Measurements from ENCODE around the gene HECW1. TPM values are rescaled to one million over a fixed set of nuclear protein-coding genes. Genes with fewer than 3 reads are reported as not detected.

The HECW1 gene
- total RNA-seq, 3 donors from 2014 or later (not counting 1 experiment from before 2014, with no cell fraction given), result not detected

DNA sequence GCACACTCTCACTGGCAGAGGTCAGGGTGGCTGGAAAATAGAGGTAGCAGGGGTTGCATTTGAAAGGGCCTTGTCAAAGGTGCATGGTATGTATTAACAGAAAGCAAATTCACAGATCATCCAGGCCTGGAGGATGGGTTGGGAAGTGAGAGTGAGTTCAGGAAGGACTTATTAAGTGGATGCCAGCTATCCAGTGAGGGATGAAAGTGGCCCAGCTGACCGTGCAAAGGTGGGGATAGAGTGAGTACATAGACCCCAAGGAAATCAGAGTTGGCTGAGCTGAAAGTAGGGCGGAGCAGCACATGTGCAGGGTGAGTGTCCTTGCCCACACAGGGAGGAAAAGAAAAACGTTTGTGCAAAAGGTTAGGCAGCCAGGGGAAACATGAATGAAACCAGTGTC is 58.1 kb downstream of the HECW1 start:
- Mint-ChIP-seq H3K27me3 (ENCODE audit: low read depth in 2 of 2) (peaks cover 10 to 15% of the 10 kb centered on the region in 2 donors), H3K4me1 (no peaks in the 10 kb centered on the region), H3K4me3 (no peak overlapping the region), H3K36me3 (no peaks in the 10 kb centered on the region), H3K9me3 (no peaks in the 10 kb centered on the region), H3K27ac (no peak overlapping the region)
- H3K9me3 ChIP-seq (ENCODE audit: control insufficient read depth, insufficient read depth, low read length), result no peaks in the 10 kb centered on the region
- WGBS (ENCODE audit: insufficient coverage), result 59% methylated on average over 3 of the region's 3 CpGs
- ATAC-seq, result no peak
- H3K27ac ChIP-seq (ENCODE audit: low read length), result no peak overlapping the region
- H3K4me3 ChIP-seq (ENCODE audit: low read length), result no peak overlapping the region
- intact Hi-C loops (cut with micrococcal nuclease), result no loop called here
- H3K4me1 ChIP-seq (ENCODE audit: control insufficient read depth, insufficient read depth, low read length), result no peaks in the 10 kb centered on the region
- no peak for DNase-seq
- no peaks in the 10 kb centered on the region for H3K27me3 ChIP-seq (ENCODE audit: control insufficient read depth, insufficient read depth, low read length)
- no peaks in the 10 kb centered on the region for H3K36me3 ChIP-seq (ENCODE audit: control insufficient read depth, insufficient read depth, low read length)
- TF ChIP-seq CTCF (IDR thresholded peaks at IDR 0.05), result no peak

DNA sequence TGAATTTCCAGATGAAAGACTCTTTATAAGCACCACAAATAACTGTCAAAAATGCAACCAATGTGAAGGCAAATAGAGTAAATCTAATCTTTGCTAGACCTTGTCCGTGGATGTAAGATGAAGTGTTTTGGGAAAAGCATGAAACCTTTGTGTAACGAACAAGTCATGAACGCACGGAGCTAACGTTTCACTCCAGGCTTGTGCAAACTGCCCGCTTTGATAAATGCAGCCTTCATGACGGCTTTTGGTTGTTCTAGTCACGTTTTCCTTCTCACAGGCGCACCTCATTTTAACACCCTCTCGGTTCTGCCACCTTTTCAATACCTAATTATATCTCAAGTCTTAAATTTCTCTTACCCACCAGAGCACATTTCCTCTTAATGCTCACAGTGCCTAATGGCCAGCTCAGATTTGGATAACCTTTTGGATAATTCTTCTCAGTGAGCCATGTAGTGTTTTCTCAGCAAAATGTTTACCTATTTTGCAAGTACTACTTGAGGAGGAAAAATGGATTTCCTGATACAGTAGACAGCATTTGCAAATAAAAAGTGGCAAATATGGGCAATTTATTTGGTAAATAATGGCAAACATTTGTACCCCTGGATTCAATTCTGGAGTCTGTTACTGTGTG is 63.2 kb downstream of the HECW1 start:
- Mint-ChIP-seq H3K36me3 (no peaks in the 10 kb centered on the region), H3K27me3 (ENCODE audit: low read depth in 2 of 2) (peaks cover 9 to 12% of the 10 kb centered on the region in 2 donors), H3K27ac (no peak overlapping the region), H3K9me3 (no peaks in the 10 kb centered on the region), H3K4me3 (no peak overlapping the region), H3K4me1 (no peaks in the 10 kb centered on the region)
- DNase-seq, result no peak
- Histone ChIP-seq H3K36me3 (ENCODE audit: control insufficient read depth, insufficient read depth, low read length) (no peaks in the 10 kb centered on the region), H3K27me3 (ENCODE audit: control insufficient read depth, insufficient read depth, low read length) (no peaks in the 10 kb centered on the region), H3K4me1 (ENCODE audit: control insufficient read depth, insufficient read depth, low read length) (no peaks in the 10 kb centered on the region), H3K4me3 (ENCODE audit: low read length) (no peak overlapping the region), H3K27ac (ENCODE audit: low read length) (no peak overlapping the region), H3K9me3 (ENCODE audit: control insufficient read depth, insufficient read depth, low read length) (no peaks in the 10 kb centered on the region)
- no peak for TF ChIP-seq CTCF (IDR thresholded peaks at IDR 0.05)
- intact Hi-C loops (cut with micrococcal nuclease), result no loop called here
- WGBS (ENCODE audit: insufficient coverage), result 87% methylated on average over 10 of the region's 10 CpGs
- ATAC-seq, result no peak

GRCh38 chr7:43179393-43179792 is 66.9 kb downstream of the HECW1 start:
- Histone ChIP-seq H3K4me1 (ENCODE audit: control insufficient read depth, insufficient read depth, low read length) (no peaks in the 10 kb centered on the region), H3K27ac (ENCODE audit: low read length) (no peak overlapping the region), H3K9me3 (ENCODE audit: control insufficient read depth, insufficient read depth, low read length) (no peaks in the 10 kb centered on the region), H3K4me3 (ENCODE audit: low read length) (no peak overlapping the region), H3K36me3 (ENCODE audit: control insufficient read depth, insufficient read depth, low read length) (no peaks in the 10 kb centered on the region), H3K27me3 (ENCODE audit: control insufficient read depth, insufficient read depth, low read length) (no peaks in the 10 kb centered on the region)
- H3K27ac Mint-ChIP-seq, result no peak overlapping the region
- no peaks in the 10 kb centered on the region for H3K36me3 Mint-ChIP-seq
- intact Hi-C loops (cut with micrococcal nuclease), result no loop called here
- peaks cover 9 to 25% of the 10 kb centered on the region in 2 donors for H3K27me3 Mint-ChIP-seq (ENCODE audit: low read depth in 2 of 2)
- no peak overlapping the region for H3K4me3 Mint-ChIP-seq
- H3K9me3 Mint-ChIP-seq, result no peaks in the 10 kb centered on the region
- TF ChIP-seq CTCF (IDR thresholded peaks at IDR 0.05), result no peak
- no peaks in the 10 kb centered on the region for H3K4me1 Mint-ChIP-seq
- WGBS (ENCODE audit: insufficient coverage), result no CpG with 5 or more reads among the region's 2 CpGs
- DNase-seq, result no peak
- no peak for ATAC-seq

All from natural killer cell (primary cell).